Endothelial cell of umbilical vein (primary cell): Measurements from ENCODE around the gene MEA1. TPM values are rescaled to one million over a fixed set of nuclear protein-coding genes. Genes with fewer than 3 reads are reported as not detected.

ENCODE experiments used
- BruUV-seq: library from RNA; stranded (reverse); fragments of 400-500 nt; replicated peaks from 2 replicates; lab custom pipeline; 2021; lab: Mats Ljungman, UMichigan
- CTCF ChIA-PET: fragments of 300-600, 350-600 bp; sonication (Branson Sonifier 250); formaldehyde crosslinking; loops from one replicate; lab custom pipeline; 2021; ENCODE audit warnings: antibody characterized with exemption, inconsistent platforms; lab: Charles Lee
- POLR2A ChIA-PET: fragments of 300-600, 350-600 bp; sonication (Branson Sonifier 250); formaldehyde crosslinking; loops from one replicate; lab custom pipeline; 2021; ENCODE audit warnings: antibody characterized with exemption, inconsistent platforms; lab: Charles Lee
- DNase-seq: peaks from one replicate; pipeline ENCODE4 v3.0.0-alpha.2; 2011; ENCODE audit warnings: low read depth, low spot score
- FAIRE-seq: peaks from 2 replicates; lab custom pipeline; 2011; peaks lifted over from hg19 to GRCh38; lab: Jason Lieb, UNC
- H2AFZ ChIP-seq: 2 replicates; pipeline ENCODE4 v1.6.0; 2012; ENCODE audit warnings: low read depth, low read length, control low read depth, inconsistent platforms
- H3K27ac ChIP-seq: 2 replicates; pipeline ENCODE4 v1.5.1; 2011; ENCODE audit warnings: low read depth, mild to moderate bottlenecking, control low read depth, low read length, moderate library complexity; ENCODE audit not compliant: insufficient read depth
- H3K27me3 ChIP-seq, 2 experiments: 2 replicates each; pipeline versions ENCODE4 v1.6.0 to v1.6.1; 2011; ENCODE audit warnings: low read length in 2 of 2, mixed read lengths in 1 of 2; ENCODE audit not compliant: control insufficient read depth in 2 of 2, insufficient read depth in 2 of 2
- H3K36me3 ChIP-seq, 2 experiments: 2 replicates in 1 of 2; 3 replicates in 1 of 2; pipeline ENCODE4 v1.5.1; 2011; ENCODE audit warnings: low read length in 2 of 2, mild to moderate bottlenecking in 1 of 2, moderate library complexity in 1 of 2; ENCODE audit not compliant: control insufficient read depth in 2 of 2, insufficient read depth in 2 of 2; ENCODE audit errors: extremely low read depth in 1 of 2
- H3K4me1 ChIP-seq: 3 replicates; pipeline ENCODE4 v1.5.1; 2011; ENCODE audit warnings: mild to moderate bottlenecking, low read length; ENCODE audit not compliant: control insufficient read depth, insufficient read depth; ENCODE audit errors: extremely low read depth
- H3K4me2 ChIP-seq: 2 replicates; pipeline ENCODE4 v1.6.1; 2011; ENCODE audit warnings: low read length, control low read depth, mixed read lengths; ENCODE audit not compliant: insufficient read depth
- H3K4me3 ChIP-seq, 3 experiments: fragments of 200-600 bp in 1 of 3; sonication (generic), shearing (Covaris generic) in 1 of 3; replicated peaks in 1 of 3; 2 replicates each; pipeline ENCODE4 v1.5.1; 2011 to 2016; ENCODE audit warnings: control low read depth in 3 of 3, low read length in 3 of 3, mild to moderate bottlenecking in 2 of 3, inconsistent platforms in 1 of 3, low read depth in 1 of 3, moderate library complexity in 1 of 3; ENCODE audit not compliant: insufficient read depth in 1 of 3
- H3K79me2 ChIP-seq: 2 replicates; pipeline ENCODE4 v1.6.0; 2012; ENCODE audit warnings: low read length, inconsistent platforms; ENCODE audit not compliant: control insufficient read depth, insufficient read depth
- H3K9ac ChIP-seq: replicated peaks from 2 replicates; pipeline ENCODE3; 2011; ENCODE audit warnings: low read length, control low read depth; ENCODE audit not compliant: insufficient read depth; ENCODE audit errors: extremely low read depth
- H3K9me1 ChIP-seq: replicated peaks from 3 replicates; pipeline ENCODE4 v1.6.0; 2011; ENCODE audit warnings: mild to moderate bottlenecking, low read length; ENCODE audit not compliant: control insufficient read depth, insufficient read depth; ENCODE audit errors: extremely low read depth
- H3K9me3 ChIP-seq: replicated peaks from 2 replicates; pipeline ENCODE4 v1.5.1; 2012; ENCODE audit warnings: low read length, inconsistent platforms; ENCODE audit not compliant: control insufficient read depth, insufficient read depth
- H4K20me1 ChIP-seq: replicated peaks from 2 replicates; pipeline ENCODE3; 2011; ENCODE audit warnings: mild to moderate bottlenecking, low read length; ENCODE audit not compliant: control insufficient read depth, insufficient read depth; ENCODE audit errors: extremely low read depth
- EZH2 ChIP-seq: IDR thresholded peaks from 2 replicates; pipeline ENCODE4 v1.6.1; 2012; ENCODE audit warnings: borderline replicate concordance, low read depth, mild to moderate bottlenecking, moderate library complexity, low read length, inconsistent platforms; ENCODE audit not compliant: severe bottlenecking
- FOS ChIP-seq: IDR thresholded peaks from 2 replicates; pipeline ENCODE4 v1.6.1; 2011; ENCODE audit warnings: mild to moderate bottlenecking, low read length, moderate library complexity, borderline replicate concordance; ENCODE audit not compliant: insufficient read depth
- GATA2 ChIP-seq: IDR thresholded peaks from 2 replicates; pipeline ENCODE4 v1.7.0; 2011; ENCODE audit warnings: low read depth, mild to moderate bottlenecking, moderate library complexity, mixed read lengths, low read length; ENCODE audit not compliant: insufficient read length, insufficient read depth
- JUN ChIP-seq: IDR thresholded peaks from 2 replicates; pipeline ENCODE4 v1.6.1; 2011; ENCODE audit warnings: borderline replicate concordance, low read depth; ENCODE audit not compliant: insufficient read length, insufficient read depth
- MYC ChIP-seq: IDR thresholded peaks from one replicate; pipeline ENCODE4 v1.6.1; 2011; ENCODE audit warnings: mild to moderate bottlenecking, low read depth, low read length
- POLR2A ChIP-seq: IDR thresholded peaks from 2 replicates; pipeline ENCODE4 v1.6.1; 2012; ENCODE audit warnings: low read depth, mild to moderate bottlenecking, control low read depth, low read length
- POLR2AphosphoS5 ChIP-seq: IDR thresholded peaks from 2 replicates; pipeline ENCODE4 v1.6.1; 2012; ENCODE audit warnings: low read depth, mild to moderate bottlenecking, control low read depth, low read length, moderate library complexity; ENCODE audit not compliant: insufficient read depth
- dilution Hi-C: fragments of 300-500 bp; cut with MboI; formaldehyde crosslinking; loops from one replicate; pipeline ENCODE4 v1.15.0; 2019; ENCODE audit warnings: low sequenced_read_pairs; ENCODE audit not compliant: extremely low pct_ligation_motif_present
- intact Hi-C: fragments of 100-400 bp; cut with micrococcal nuclease; formaldehyde crosslinking; loops from one replicate; pipeline ENCODE4 v1.10.0; 2022
- polyA plus RNA-seq, 4 experiments: library from polyadenylated mRNA; depleted of rRNA in 3 of 4; stranded (reverse) in 3 of 4; unstranded in 1 of 4; fragments of >200 nt; gene quantifications; 2 replicates each; pipeline versions ENCODE4 v1.2.1 to v1.2.3, GENCODE V29; 2011 to 2012; ENCODE audit warnings: missing spikeins in 1 of 4
- total RNA-seq: library from RNA; stranded (reverse); gene quantifications from 2 replicates; pipeline ENCODE4 v1.2.3, GENCODE V29; 2021
- TF ChIP-seq, protein P1 (sequence below): IDR thresholded peaks from 2 replicates; pipeline ENCODE4 v1.6.1; 2011; ENCODE audit not compliant: insufficient read depth, insufficient read length
- TF ChIP-seq, protein P2 (sequence below), 2 donors: IDR thresholded peaks; 1 replicate in 1 of 2; 2 replicates in 1 of 2; pipeline ENCODE4 v1.5.1; 2011; ENCODE audit warnings: low read length in 2 of 2, mild to moderate bottlenecking in 2 of 2, moderate library complexity in 2 of 2, control low read depth in 1 of 2, inconsistent platforms in 1 of 2, low read depth in 1 of 2; ENCODE audit not compliant: insufficient read depth in 1 of 2; ENCODE audit errors: extremely low read depth in 1 of 2

The MEA1 gene
- total and polyA plus RNA-seq, 2 donors (not counting 3 experiments of a cell fraction or from before 2014, with no cell fraction given): 62.5 to 69.5 TPM

- H3K4me3 ChIP-seq: no peak overlapping the region
- BruUV-seq: no TSS peak
- no peaks in the 10 kb centered on the region for H3K27me3 ChIP-seq
- H3K79me2 ChIP-seq: peaks cover 12% of the 10 kb centered on the region
- TF ChIP-seq EZH2 (no peak), MYC (no peak), POLR2A (no peak), GATA2 (no peak), JUN (no peak), FOS (no peak), POLR2AphosphoS5 (no peak)
- TF ChIP-seq, protein P1, sequence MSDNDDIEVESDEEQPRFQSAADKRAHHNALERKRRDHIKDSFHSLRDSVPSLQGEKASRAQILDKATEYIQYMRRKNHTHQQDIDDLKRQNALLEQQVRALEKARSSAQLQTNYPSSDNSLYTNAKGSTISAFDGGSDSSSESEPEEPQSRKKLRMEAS: no peak
- TF ChIP-seq, protein P2, sequence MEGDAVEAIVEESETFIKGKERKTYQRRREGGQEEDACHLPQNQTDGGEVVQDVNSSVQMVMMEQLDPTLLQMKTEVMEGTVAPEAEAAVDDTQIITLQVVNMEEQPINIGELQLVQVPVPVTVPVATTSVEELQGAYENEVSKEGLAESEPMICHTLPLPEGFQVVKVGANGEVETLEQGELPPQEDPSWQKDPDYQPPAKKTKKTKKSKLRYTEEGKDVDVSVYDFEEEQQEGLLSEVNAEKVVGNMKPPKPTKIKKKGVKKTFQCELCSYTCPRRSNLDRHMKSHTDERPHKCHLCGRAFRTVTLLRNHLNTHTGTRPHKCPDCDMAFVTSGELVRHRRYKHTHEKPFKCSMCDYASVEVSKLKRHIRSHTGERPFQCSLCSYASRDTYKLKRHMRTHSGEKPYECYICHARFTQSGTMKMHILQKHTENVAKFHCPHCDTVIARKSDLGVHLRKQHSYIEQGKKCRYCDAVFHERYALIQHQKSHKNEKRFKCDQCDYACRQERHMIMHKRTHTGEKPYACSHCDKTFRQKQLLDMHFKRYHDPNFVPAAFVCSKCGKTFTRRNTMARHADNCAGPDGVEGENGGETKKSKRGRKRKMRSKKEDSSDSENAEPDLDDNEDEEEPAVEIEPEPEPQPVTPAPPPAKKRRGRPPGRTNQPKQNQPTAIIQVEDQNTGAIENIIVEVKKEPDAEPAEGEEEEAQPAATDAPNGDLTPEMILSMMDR (IDR thresholded peaks at IDR 0.05; ENCODE audit: extremely low read depth in 1 of 2, insufficient read depth in 1 of 2, low read depth in 1 of 2, low read length in 2 of 2): no peak
- no peaks in the 10 kb centered on the region for H3K9me1 ChIP-seq
- DNase-seq (no peak), FAIRE-seq (no peak)
- no peaks in the 10 kb centered on the region for H3K36me3 ChIP-seq
- intact Hi-C loops (no loop called here), dilution Hi-C loops (no loop called here)
- H4K20me1 ChIP-seq: no peaks in the 10 kb centered on the region
- peaks cover 11% of the 10 kb centered on the region for H3K4me1 ChIP-seq
- no peak overlapping the region for H3K9ac ChIP-seq
- ChIA-PET CTCF (interaction anchor here (1.2 to 1.3 kb wide), 2 partner anchors 9 to 32 kb away, joined by 3 read pairs; no protein-coding TSS in a partner anchor), POLR2A (no interaction called here)
- no peak overlapping the region for H3K4me2 ChIP-seq
- H2AFZ ChIP-seq: no peak overlapping the region
- H3K27ac ChIP-seq: no peak overlapping the region
- no peaks in the 10 kb centered on the region for H3K9me3 ChIP-seq
These were observed 39.8 kb downstream of the MEA1 start for GRCh38 chr6:42973926-42974325.
